HCT116 (cell line): Measurements from ENCODE around the gene PTGIS. TPM values are rescaled to one million over a fixed set of nuclear protein-coding genes. Genes with fewer than 3 reads are reported as not detected.
"Not testable (repeated sequence)": the region's sequence is repeated elsewhere in the genome, so short reads cannot be mapped to it uniquely, and the experiment has no call there.

ENCODE experiments used
- ATAC-seq: fragments of 200-7000 bp; cut with Tn5 transposase; 2 replicates; pipeline ENCODE4 v1.9.1; 2020; ENCODE audit warnings: mild to moderate bottlenecking, moderate library complexity
- Bru-seq: library from RNA; stranded (reverse); fragments of 400-500 nt; gene quantifications from one replicate; lab custom pipeline; 2021; lab: Mats Ljungman, UMichigan
- BruChase-seq, 2 experiments: library from RNA; stranded (reverse); fragments of 400-500 nt; gene quantifications; one replicate each; lab custom pipeline; 2021; lab: Mats Ljungman, UMichigan
- BruUV-seq: library from RNA; stranded (reverse); fragments of 400-500 nt; replicated peaks from 2 replicates; lab custom pipeline; 2021; lab: Mats Ljungman, UMichigan
- CTCF ChIA-PET: fragments of 300-600 bp; sonication (Branson Sonifier 250); formaldehyde crosslinking; loops from one replicate; lab custom pipeline; 2021; ENCODE audit warnings: antibody characterized with exemption; lab: Charles Lee
- POLR2A ChIA-PET: fragments of 300-600, 350-600 bp; sonication (Branson Sonifier 250); formaldehyde crosslinking; loops from one replicate; lab custom pipeline; 2021; ENCODE audit warnings: antibody characterized with exemption; lab: Charles Lee
- RAD21 ChIA-PET, 2 experiments: fragments of 300-600 bp; sonication (Branson Sonifier 250); formaldehyde crosslinking; loops; one replicate each; lab custom pipeline; 2023; ENCODE audit warnings: low total read pairs in 2 of 2; ENCODE audit not compliant: uncharacterized antibody in 2 of 2, unreplicated experiment in 2 of 2, low non-redundant PET in 1 of 2; lab: Charles Lee
- DNase-seq: peaks from one replicate; pipeline ENCODE4 v3.0.0-alpha.2; 2010; ENCODE audit warnings: low read depth, low spot score
- H2AFZ ChIP-seq: fragments of 200-600 bp; shearing (Covaris generic), sonication (generic); 2 replicates; pipeline ENCODE4 v1.6.1; 2017; ENCODE audit warnings: low read depth, mixed run types, mixed read lengths, antibody characterized with exemption, low read length; ENCODE audit not compliant: poor library complexity, severe bottlenecking
- H3K27ac ChIP-seq: 2 replicates; pipeline ENCODE4 v1.5.1; 2012; ENCODE audit warnings: low read depth, low read length
- H3K27me3 ChIP-seq: fragments of 200-600 bp; sonication (generic); 2 replicates; pipeline ENCODE4 v1.6.1; 2016; ENCODE audit warnings: mixed run types, low read length, mixed read lengths; ENCODE audit not compliant: insufficient read depth
- H3K36me3 ChIP-seq, 2 experiments: fragments of 200-500 bp in 1 of 2; fragments of 200-600 bp in 1 of 2; sonication (Bioruptor generic) in 1 of 2; sonication (generic) in 1 of 2; 2 replicates each; pipeline versions ENCODE4 v1.5.1 to v1.6.1; 2014 to 2016; ENCODE audit warnings: low read length in 2 of 2, inconsistent platforms in 1 of 2, mixed read lengths in 1 of 2, mixed run types in 1 of 2; ENCODE audit not compliant: insufficient read depth in 2 of 2, control insufficient read depth in 1 of 2
- H3K4me1 ChIP-seq, 2 experiments: fragments of 200-600 bp in 1 of 2; sonication (generic) in 1 of 2; 2 replicates each; pipeline versions ENCODE4 v1.5.1 to v1.6.1; 2012 to 2017; ENCODE audit warnings: low read length in 2 of 2, inconsistent platforms in 1 of 2, mild to moderate bottlenecking in 1 of 2, mixed read lengths in 1 of 2, mixed run types in 1 of 2, moderate library complexity in 1 of 2; ENCODE audit not compliant: insufficient read depth in 2 of 2, control insufficient read depth in 1 of 2
- H3K4me2 ChIP-seq: fragments of 200-600 bp; sonication (generic); 2 replicates; pipeline ENCODE4 v1.6.1; 2017; ENCODE audit warnings: mixed run types, low read length, mixed read lengths
- H3K4me3 ChIP-seq, 2 experiments: fragments of 200-600 bp in 1 of 2; sonication (generic) in 1 of 2; replicated peaks in 1 of 2; 2 replicates each; pipeline ENCODE4 v1.5.1; 2011 to 2016; ENCODE audit warnings: low read length in 2 of 2, control low read depth in 1 of 2, low read depth in 1 of 2, mild to moderate bottlenecking in 1 of 2, mixed read lengths in 1 of 2, mixed run types in 1 of 2
- H3K79me2 ChIP-seq: fragments of 200-600 bp; sonication (generic); 2 replicates; pipeline ENCODE4 v1.6.1; 2017; ENCODE audit warnings: mild to moderate bottlenecking, mixed run types, low read length, moderate library complexity, mixed read lengths; ENCODE audit not compliant: insufficient read depth
- H3K9ac ChIP-seq: fragments of 200-600 bp; sonication (generic); 2 replicates; pipeline ENCODE4 v1.6.1; 2016; ENCODE audit warnings: low read length, mixed read lengths
- H3K9me2 ChIP-seq: fragments of 200-600 bp; sonication (generic), shearing (Covaris generic); 2 replicates; pipeline ENCODE4 v1.6.1; 2017; ENCODE audit warnings: mixed run types, mild to moderate bottlenecking, moderate library complexity; ENCODE audit not compliant: insufficient read depth
- H3K9me3 ChIP-seq, 2 experiments: fragments of 200-500 bp in 1 of 2; fragments of 200-600 bp in 1 of 2; sonication (Bioruptor generic) in 1 of 2; sonication (generic) in 1 of 2; 2 replicates each; pipeline ENCODE4 v1.6.1; 2014 to 2017; ENCODE audit warnings: low read length in 2 of 2, mixed read lengths in 2 of 2, inconsistent platforms in 1 of 2, low read depth in 1 of 2, mild to moderate bottlenecking in 1 of 2, mixed run types in 1 of 2, moderate library complexity in 1 of 2; ENCODE audit not compliant: control insufficient read depth in 1 of 2, insufficient read depth in 1 of 2
- H4K20me1 ChIP-seq: fragments of 200-600 bp; sonication (generic), shearing (Covaris generic); 2 replicates; pipeline ENCODE4 v1.6.1; 2017; ENCODE audit warnings: mixed run types, mild to moderate bottlenecking, moderate library complexity; ENCODE audit not compliant: insufficient read depth
- CBX3 ChIP-seq: IDR thresholded peaks from 2 replicates; pipeline ENCODE4 v1.6.1; 2012; ENCODE audit warnings: low read depth
- SRF ChIP-seq: IDR thresholded peaks from 2 replicates; pipeline ENCODE4 v1.6.1; 2012; ENCODE audit warnings: low read depth
- YY1 ChIP-seq: IDR thresholded peaks from 2 replicates; pipeline ENCODE4 v1.6.1; 2011; ENCODE audit warnings: low read length, low read depth, moderate library complexity, mild to moderate bottlenecking; ENCODE audit not compliant: insufficient replicate concordance; ENCODE audit errors: extremely low read depth
- intact Hi-C: fragments of 100-400 bp; cut with micrococcal nuclease; formaldehyde crosslinking; loops from 2 replicates; pipeline ENCODE4 v1.10.0; 2022
- long read RNA-seq: library from polyadenylated mRNA; unstranded; transcript quantifications from one replicate; pipeline ENCODE4 v2.0.0, GENCODE V29; 2021; ENCODE audit not compliant: unreplicated experiment
- polyA plus RNA-seq: library from polyadenylated mRNA; unstranded; fragments of >200 nt; gene quantifications from 2 replicates; pipeline ENCODE4 v1.2.1, GENCODE V29; 2012; ENCODE audit warnings: missing spikeins
- total RNA-seq: library from RNA; stranded (reverse); gene quantifications from one replicate; pipeline ENCODE4 v1.2.1, GENCODE V29; 2021; ENCODE audit not compliant: unreplicated experiment
- TF ChIP-seq, protein P1 (sequence below): IDR thresholded peaks from 2 replicates; pipeline ENCODE4 v1.6.1; 2011; ENCODE audit warnings: mild to moderate bottlenecking, low read length, moderate library complexity; ENCODE audit not compliant: insufficient replicate concordance; ENCODE audit errors: extremely low read depth

The PTGIS gene
- total RNA-seq (0.25 TPM), Bru-seq, nascent RNA (not detected), BruChase-seq, experiment 1, labeled RNA remaining after a 6-hour chase (not detected), BruChase-seq, experiment 2, labeled RNA remaining after a 2-hour chase (not detected)
- polyA plus RNA-seq: not detected in 2 replicates
- long read RNA-seq: 0 reads

DNA sequence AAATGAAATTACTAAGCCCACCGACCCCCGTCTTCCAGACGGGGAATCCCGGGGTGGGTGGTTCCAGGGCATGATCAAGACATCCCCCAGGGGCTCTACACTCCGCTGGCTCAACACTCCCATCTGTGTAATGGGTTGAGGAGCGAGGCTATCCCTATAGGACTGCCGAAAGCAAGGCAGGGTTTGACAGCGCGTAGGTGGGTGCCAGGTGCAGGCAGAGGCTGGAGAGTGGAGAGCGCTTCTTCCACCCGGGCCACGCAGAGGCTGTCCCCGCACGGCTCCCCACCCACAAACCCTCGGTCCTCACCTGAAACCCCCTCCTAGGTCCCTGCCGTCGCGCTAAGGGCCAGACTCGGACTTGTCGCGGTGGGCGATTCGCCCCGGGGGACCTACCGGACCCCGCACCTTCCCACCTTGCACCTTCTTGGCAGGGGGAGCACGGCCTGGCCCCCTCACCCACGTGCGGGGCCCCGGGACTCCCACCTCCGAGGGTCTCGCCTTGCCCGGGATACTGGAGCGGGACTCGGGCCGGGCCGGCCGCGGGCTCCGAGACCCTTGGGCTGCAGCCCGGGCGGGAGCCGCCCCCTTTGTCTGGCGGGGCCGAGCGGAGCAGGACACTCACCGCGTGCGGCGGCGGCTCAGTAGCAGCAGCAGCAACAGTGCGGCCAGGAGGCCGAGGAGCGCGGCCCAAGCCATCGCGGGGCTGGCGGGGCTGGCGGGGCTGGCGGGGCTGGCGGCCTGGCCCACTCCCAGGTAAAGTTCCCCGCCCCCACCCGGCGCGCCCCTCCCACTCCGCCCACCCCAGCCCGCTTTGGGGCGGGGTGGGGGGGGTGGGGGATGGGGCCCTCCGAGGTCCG, at the start of gene PTGIS:
PTGIS (minus strand) TSS at position 717 of the 857 bp plus-strand sequence; CDS start at position 696, 21 bp downstream.
- Histone ChIP-seq H2AFZ (no peak within 1 kb of the TSS), H3K9ac (no peak within 1 kb of the TSS)
- CTCF ChIA-PET: no interaction called here

DNA sequence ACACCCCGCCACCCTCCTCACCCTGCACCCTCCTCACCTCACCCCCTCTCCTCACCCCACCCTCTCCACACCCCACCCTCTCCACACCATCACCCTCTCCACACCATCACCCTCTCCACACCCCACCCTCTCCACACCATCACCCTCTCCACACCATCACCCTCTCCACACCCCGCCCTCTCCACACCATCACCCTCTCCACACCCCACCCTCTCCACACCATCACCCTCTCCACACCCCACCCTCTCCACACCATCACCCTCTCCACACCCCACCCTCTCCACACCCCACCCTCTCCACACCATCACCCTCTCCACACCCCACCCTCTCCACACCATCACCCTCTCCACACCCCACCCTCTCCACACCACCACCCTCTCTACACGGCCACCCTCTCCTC, 49.5 kb upstream of the PTGIS start:
- H3K9me3 ChIP-seq, H3K4me2 ChIP-seq, H4K20me1 ChIP-seq, H3K4me3 ChIP-seq, H3K79me2 ChIP-seq, H3K9ac ChIP-seq, BruUV-seq, H3K4me1 ChIP-seq, H3K27ac ChIP-seq, H3K27me3 ChIP-seq, RAD21 ChIA-PET, H2AFZ ChIP-seq, POLR2A ChIA-PET, H3K36me3 ChIP-seq, DNase-seq, CTCF ChIA-PET, ATAC-seq, intact Hi-C loops, H3K9me2 ChIP-seq: not testable (repeated sequence)

More for the DNA sequence above, at the start of gene PTGIS:
- Histone ChIP-seq H3K4me2 (no peak within 1 kb of the TSS), H4K20me1 (no peaks in the 10 kb centered on the region), H3K9me2 (no peaks in the 10 kb centered on the region), H3K9me3 (no peaks in the 10 kb centered on the region), H3K79me2 (no peaks in the 10 kb centered on the region), H3K4me1 (peaks cover 11 to 18% of the 10 kb centered on the region in 2 experiments; a peak in 3 of 4 replicates), H3K4me3 (no peak within 1 kb of the TSS), H3K36me3 (no peaks in the 10 kb centered on the region), H3K27ac (no peak within 1 kb of the TSS), H3K27me3 (peaks cover 3% of the 10 kb centered on the region; the same call in 1 of the 2 replicates)
- intact Hi-C loops: no loop called here
- ChIA-PET RAD21 (no interaction called here), POLR2A (no interaction called here)
- BruUV-seq: no TSS peak
- TF ChIP-seq SRF: no peak
- TF ChIP-seq CBX3: no peak
- TF ChIP-seq, protein P1, sequence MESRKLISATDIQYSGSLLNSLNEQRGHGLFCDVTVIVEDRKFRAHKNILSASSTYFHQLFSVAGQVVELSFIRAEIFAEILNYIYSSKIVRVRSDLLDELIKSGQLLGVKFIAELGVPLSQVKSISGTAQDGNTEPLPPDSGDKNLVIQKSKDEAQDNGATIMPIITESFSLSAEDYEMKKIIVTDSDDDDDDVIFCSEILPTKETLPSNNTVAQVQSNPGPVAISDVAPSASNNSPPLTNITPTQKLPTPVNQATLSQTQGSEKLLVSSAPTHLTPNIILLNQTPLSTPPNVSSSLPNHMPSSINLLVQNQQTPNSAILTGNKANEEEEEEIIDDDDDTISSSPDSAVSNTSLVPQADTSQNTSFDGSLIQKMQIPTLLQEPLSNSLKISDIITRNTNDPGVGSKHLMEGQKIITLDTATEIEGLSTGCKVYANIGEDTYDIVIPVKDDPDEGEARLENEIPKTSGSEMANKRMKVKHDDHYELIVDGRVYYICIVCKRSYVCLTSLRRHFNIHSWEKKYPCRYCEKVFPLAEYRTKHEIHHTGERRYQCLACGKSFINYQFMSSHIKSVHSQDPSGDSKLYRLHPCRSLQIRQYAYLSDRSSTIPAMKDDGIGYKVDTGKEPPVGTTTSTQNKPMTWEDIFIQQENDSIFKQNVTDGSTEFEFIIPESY: no peak
- TF ChIP-seq YY1: no peak
- ATAC-seq (no peak), DNase-seq (no peak)
